ENCODE results near the gene TGM1.
"Not testable (repeated sequence)": the region's sequence is repeated elsewhere in the genome, so short reads cannot be mapped to it uniquely, and the experiment has no call there.

The TGM1 gene

DNA sequence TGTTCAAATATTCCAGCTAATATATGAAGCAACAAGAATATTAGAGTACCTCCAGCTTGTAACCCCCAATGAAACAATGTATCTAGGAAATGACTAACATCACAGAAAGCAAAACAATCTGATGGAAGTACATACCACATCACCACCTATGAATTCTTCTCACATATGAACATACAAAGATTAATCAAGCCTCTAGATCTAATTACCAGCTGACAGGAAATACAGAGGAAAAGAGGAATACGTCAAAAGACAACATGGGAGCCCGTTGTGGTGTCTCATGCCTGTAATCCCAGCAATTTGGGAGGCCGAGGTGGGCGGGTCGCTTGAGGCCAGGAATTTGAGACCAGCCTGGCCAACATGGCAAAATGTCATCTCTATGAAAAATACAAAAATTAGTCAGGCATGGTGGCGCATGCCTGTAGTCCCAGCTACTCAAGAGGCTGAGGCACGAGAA lies 38.3 kb downstream of the TGM1 start:
- H4K8ac ChIP-seq (ENCODE audit: low read depth, low read length) = no peak overlapping the region
- no peaks in the 10 kb centered on the region for H3K27me3 ChIP-seq (ENCODE audit: control insufficient read depth in 3 of 3, insufficient read depth in 3 of 3, low read depth in 1 of 3, low read length in 3 of 3)
- peaks cover 2 to 36% of the 10 kb centered on the region in 2 donors for H3K36me3 ChIP-seq (replicated peaks in 1 of 2; ENCODE audit: control insufficient read depth in 2 of 2, insufficient read depth in 2 of 2, low read length in 2 of 2)
- peaks cover 2% of the 10 kb centered on the region for H3K79me1 ChIP-seq (ENCODE audit: low read depth, low read length)
- H2AFZ ChIP-seq (ENCODE audit: low read length) = no peak overlapping the region
- H3K4me3 ChIP-seq (ENCODE audit: low read length in 2 of 2) = no peak overlapping the region
- no peak overlapping the region for H3K14ac ChIP-seq (ENCODE audit: low read length)
- no peak for DNase-seq (ENCODE audit: low spot score)
- H3K27ac ChIP-seq (replicated peaks; ENCODE audit: low read length) = no peak overlapping the region
- no peak overlapping the region for H2BK12ac ChIP-seq (ENCODE audit: low read length)
- H3K4ac ChIP-seq (ENCODE audit: low read length) = no peak overlapping the region
- H2BK120ac ChIP-seq (ENCODE audit: low read depth, low read length) = no peak overlapping the region
- no CpG with 5 or more reads among the region's 7 CpGs for WGBS, 2 donors (ENCODE audit: extremely low coverage in 2 of 2, insufficient read length in 2 of 2, insufficient replicate concordance in 1 of 2)
- no peak overlapping the region for H2AK5ac ChIP-seq (ENCODE audit: low read depth, low read length)
- no peak overlapping the region for H3K23ac ChIP-seq (ENCODE audit: low read depth, low read length, poor library complexity)
- no peaks in the 10 kb centered on the region for H3K4me1 ChIP-seq (ENCODE audit: control insufficient read depth in 2 of 2, insufficient read depth in 1 of 2, low read depth in 1 of 2, low read length in 2 of 2)
- no peak overlapping the region for H4K91ac ChIP-seq (ENCODE audit: low read depth, low read length, poor library complexity)
- H3K4me2 ChIP-seq (ENCODE audit: insufficient read depth, low read length, poor library complexity, severe bottlenecking) = no peak overlapping the region
- no peak overlapping the region for H3K9ac ChIP-seq (ENCODE audit: low read depth, low read length, poor library complexity)
- no peak overlapping the region for H2BK15ac ChIP-seq (ENCODE audit: low read length)
- H3K9me3 ChIP-seq (replicated peaks in 1 of 2; ENCODE audit: control insufficient read depth in 2 of 2, insufficient read depth in 1 of 2, low read depth in 1 of 2, low read length in 2 of 2) = no peaks in the 10 kb centered on the region
- H3K18ac ChIP-seq (ENCODE audit: low read length) = no peak overlapping the region
- H2BK5ac ChIP-seq (ENCODE audit: low read length) = no peak overlapping the region

DNA sequence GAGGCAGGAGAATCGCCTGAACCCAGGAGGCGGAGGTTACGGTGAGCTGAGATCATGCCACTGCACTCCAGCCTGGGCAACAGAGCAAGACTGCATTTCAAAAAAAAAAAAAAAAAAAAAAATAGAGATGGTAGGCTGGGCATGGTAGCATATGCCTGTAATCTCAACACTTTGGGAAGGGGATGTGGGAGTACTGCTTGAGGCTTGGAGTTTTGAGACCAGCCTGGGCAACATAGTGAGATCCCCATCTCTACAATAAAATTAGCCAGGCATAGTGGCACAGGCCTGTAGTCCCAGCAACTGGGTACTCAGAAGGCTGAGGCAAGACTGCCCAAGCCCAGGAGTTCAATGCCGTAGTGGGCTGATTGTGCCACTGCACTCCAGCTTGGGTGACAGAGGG lies 40.0 kb downstream of the TGM1 start:
- H2BK15ac ChIP-seq (ENCODE audit: low read length); H3K9ac ChIP-seq (ENCODE audit: low read depth, low read length, poor library complexity); H2AFZ ChIP-seq (ENCODE audit: low read length); H3K4me2 ChIP-seq (ENCODE audit: insufficient read depth, low read length, poor library complexity, severe bottlenecking); H2BK12ac ChIP-seq (ENCODE audit: low read length); H3K18ac ChIP-seq (ENCODE audit: low read length); H3K4me3 ChIP-seq (ENCODE audit: low read length in 2 of 2); DNase-seq (ENCODE audit: low spot score); H2AK5ac ChIP-seq (ENCODE audit: low read depth, low read length); H2BK120ac ChIP-seq (ENCODE audit: low read depth, low read length); H3K23ac ChIP-seq (ENCODE audit: low read depth, low read length, poor library complexity); H3K9me3 ChIP-seq (replicated peaks in 1 of 2; ENCODE audit: control insufficient read depth in 2 of 2, insufficient read depth in 1 of 2, low read depth in 1 of 2, low read length in 2 of 2); H3K27me3 ChIP-seq (ENCODE audit: control insufficient read depth in 3 of 3, insufficient read depth in 3 of 3, low read depth in 1 of 3, low read length in 3 of 3); H4K8ac ChIP-seq (ENCODE audit: low read depth, low read length); H3K79me1 ChIP-seq (ENCODE audit: low read depth, low read length); H3K4me1 ChIP-seq (ENCODE audit: control insufficient read depth in 2 of 2, insufficient read depth in 1 of 2, low read depth in 1 of 2, low read length in 2 of 2); H3K27ac ChIP-seq (replicated peaks; ENCODE audit: low read length); H3K14ac ChIP-seq (ENCODE audit: low read length); H3K4ac ChIP-seq (ENCODE audit: low read length); H2BK5ac ChIP-seq (ENCODE audit: low read length); H4K91ac ChIP-seq (ENCODE audit: low read depth, low read length, poor library complexity): not testable (repeated sequence)
- WGBS, 2 donors (ENCODE audit: extremely low coverage in 2 of 2, insufficient read length in 2 of 2, insufficient replicate concordance in 1 of 2) = no CpG with 5 or more reads among the region's 4 CpGs
- H3K36me3 ChIP-seq (replicated peaks in 1 of 2; ENCODE audit: control insufficient read depth in 2 of 2, insufficient read depth in 2 of 2, low read length in 2 of 2) = peaks cover 1 to 30% of the 10 kb centered on the region in 2 donors

DNA sequence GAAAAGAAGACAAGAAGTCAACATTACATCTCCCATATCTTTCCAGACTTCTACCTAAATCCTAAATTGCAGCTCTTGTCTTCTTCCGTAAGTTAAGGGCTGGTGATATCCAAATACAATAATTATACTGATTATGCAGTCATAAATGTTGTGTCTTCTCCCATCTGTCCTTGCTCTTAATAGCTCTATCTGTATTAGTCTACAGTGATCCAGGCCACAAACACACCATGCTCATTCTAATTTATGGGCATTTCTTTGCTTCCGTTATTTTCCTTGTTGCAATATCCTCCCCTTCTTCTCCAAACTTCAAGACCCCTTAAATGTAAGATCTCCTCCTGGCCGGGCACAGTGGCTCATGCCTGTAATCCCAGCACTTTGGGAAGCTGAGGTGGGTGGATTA lies 43.5 kb downstream of the TGM1 start:
- Histone ChIP-seq H3K4me2 (ENCODE audit: insufficient read depth, low read length, poor library complexity, severe bottlenecking) (no peak overlapping the region), H3K4me1 (ENCODE audit: control insufficient read depth in 2 of 2, insufficient read depth in 1 of 2, low read depth in 1 of 2, low read length in 2 of 2) (peaks cover 2% of the 10 kb centered on the region in 2 donors), H3K4me3 (ENCODE audit: low read length in 2 of 2) (no peak overlapping the region), H3K27me3 (ENCODE audit: control insufficient read depth in 3 of 3, insufficient read depth in 3 of 3, low read depth in 1 of 3, low read length in 3 of 3) (no peaks in the 10 kb centered on the region), H2BK5ac (ENCODE audit: low read length) (no peak overlapping the region), H3K23ac (ENCODE audit: low read depth, low read length, poor library complexity) (no peak overlapping the region), H3K27ac (replicated peaks; ENCODE audit: low read length) (no peak overlapping the region), H2AFZ (ENCODE audit: low read length) (no peak overlapping the region), H2BK15ac (ENCODE audit: low read length) (no peak overlapping the region), H3K18ac (ENCODE audit: low read length) (no peak overlapping the region), H4K8ac (ENCODE audit: low read depth, low read length) (no peak overlapping the region), H3K14ac (ENCODE audit: low read length) (no peak overlapping the region), H3K9ac (ENCODE audit: low read depth, low read length, poor library complexity) (no peak overlapping the region), H2BK12ac (ENCODE audit: low read length) (no peak overlapping the region), H3K79me1 (ENCODE audit: low read depth, low read length) (peaks cover 2% of the 10 kb centered on the region), H3K9me3 (replicated peaks in 1 of 2; ENCODE audit: control insufficient read depth in 2 of 2, insufficient read depth in 1 of 2, low read depth in 1 of 2, low read length in 2 of 2) (no peaks in the 10 kb centered on the region), H2AK5ac (ENCODE audit: low read depth, low read length) (no peak overlapping the region), H3K4ac (ENCODE audit: low read length) (no peak overlapping the region), H4K91ac (ENCODE audit: low read depth, low read length, poor library complexity) (no peak overlapping the region), H3K36me3 (replicated peaks in 1 of 2; ENCODE audit: control insufficient read depth in 2 of 2, insufficient read depth in 2 of 2, low read length in 2 of 2) (peaks cover 5 to 18% of the 10 kb centered on the region in 2 donors), H2BK120ac (ENCODE audit: low read depth, low read length) (no peak overlapping the region)
- WGBS, 2 donors (ENCODE audit: extremely low coverage in 2 of 2, insufficient read length in 2 of 2, insufficient replicate concordance in 1 of 2) = no CpG with 5 or more reads among the region's 3 CpGs
- no peak for DNase-seq (ENCODE audit: low spot score)

DNA sequence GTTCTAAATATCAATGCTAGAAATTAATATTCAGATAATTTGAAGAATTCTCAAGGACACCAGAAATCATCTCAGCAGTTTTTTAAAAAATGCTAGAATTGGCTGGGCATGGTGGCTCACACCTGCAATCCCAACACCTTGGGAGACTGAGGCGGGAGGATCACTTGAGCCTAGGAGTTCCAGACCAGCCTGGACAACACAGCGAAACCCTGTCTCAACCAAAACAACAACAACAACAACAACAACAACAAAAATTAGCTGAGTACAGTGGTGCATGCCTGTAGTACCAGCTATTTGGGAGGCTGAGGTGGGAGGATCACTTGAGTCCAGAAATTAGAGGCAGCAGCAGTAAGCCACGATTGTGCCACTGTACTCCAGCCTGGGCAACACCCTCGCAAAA lies 43.9 kb downstream of the TGM1 start:
- Histone ChIP-seq H3K9me3 (replicated peaks in 1 of 2; ENCODE audit: control insufficient read depth in 2 of 2, insufficient read depth in 1 of 2, low read depth in 1 of 2, low read length in 2 of 2) (no peaks in the 10 kb centered on the region), H3K79me1 (ENCODE audit: low read depth, low read length) (peaks cover 2% of the 10 kb centered on the region), H3K4me2 (ENCODE audit: insufficient read depth, low read length, poor library complexity, severe bottlenecking) (no peak overlapping the region), H3K27me3 (ENCODE audit: control insufficient read depth in 3 of 3, insufficient read depth in 3 of 3, low read depth in 1 of 3, low read length in 3 of 3) (no peaks in the 10 kb centered on the region), H4K91ac (ENCODE audit: low read depth, low read length, poor library complexity) (no peak overlapping the region), H2BK120ac (ENCODE audit: low read depth, low read length) (no peak overlapping the region), H3K4me1 (ENCODE audit: control insufficient read depth in 2 of 2, insufficient read depth in 1 of 2, low read depth in 1 of 2, low read length in 2 of 2) (peaks cover 2% of the 10 kb centered on the region in 2 donors), H2AFZ (ENCODE audit: low read length) (no peak overlapping the region), H3K18ac (ENCODE audit: low read length) (no peak overlapping the region), H3K27ac (replicated peaks; ENCODE audit: low read length) (no peak overlapping the region), H3K14ac (ENCODE audit: low read length) (no peak overlapping the region), H2BK15ac (ENCODE audit: low read length) (no peak overlapping the region), H2AK5ac (ENCODE audit: low read depth, low read length) (no peak overlapping the region), H3K9ac (ENCODE audit: low read depth, low read length, poor library complexity) (no peak overlapping the region), H2BK5ac (ENCODE audit: low read length) (no peak overlapping the region), H3K23ac (ENCODE audit: low read depth, low read length, poor library complexity) (no peak overlapping the region), H3K36me3 (replicated peaks in 1 of 2; ENCODE audit: control insufficient read depth in 2 of 2, insufficient read depth in 2 of 2, low read length in 2 of 2) (peaks cover 5 to 21% of the 10 kb centered on the region in 2 donors), H4K8ac (ENCODE audit: low read depth, low read length) (no peak overlapping the region), H3K4ac (ENCODE audit: low read length) (no peak overlapping the region), H2BK12ac (ENCODE audit: low read length) (no peak overlapping the region), H3K4me3 (ENCODE audit: low read length in 2 of 2) (no peak overlapping the region)
- WGBS, 2 donors (ENCODE audit: extremely low coverage in 2 of 2, insufficient read length in 2 of 2, insufficient replicate concordance in 1 of 2) = no CpG with 5 or more reads among the region's 4 CpGs
- DNase-seq (ENCODE audit: low spot score) = no peak
